GM19035 (cell line): ENCODE results near the gene ANXA9.

Experiments used
- ATAC-seq: cut with Tn5 transposase; IDR thresholded peaks from one replicate; pipeline ENCODE4 v1.9.1; 2021; ENCODE audit not compliant: unreplicated experiment

The ANXA9 gene

DNA sequence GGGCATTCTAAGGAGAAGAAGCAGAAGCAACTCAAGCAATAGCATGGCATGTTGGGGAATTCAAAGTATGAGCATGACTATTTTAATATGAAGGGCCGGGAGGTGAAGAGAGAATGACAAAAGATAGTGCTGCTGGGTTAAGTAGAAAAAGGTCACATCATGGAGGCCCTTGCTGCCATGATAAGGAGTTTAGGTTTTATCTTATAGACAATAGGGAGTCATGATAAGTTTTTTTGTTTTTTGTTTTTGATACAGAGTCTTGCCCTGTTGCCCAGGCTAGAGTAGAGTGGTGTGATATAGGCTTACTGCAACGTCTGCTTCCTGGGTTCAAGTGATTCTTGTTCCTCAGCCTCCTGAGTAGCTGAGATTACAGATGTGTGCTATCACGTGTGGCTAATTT is 57.4 kb downstream of the ANXA9 start:
- no peak for ATAC-seq

DNA sequence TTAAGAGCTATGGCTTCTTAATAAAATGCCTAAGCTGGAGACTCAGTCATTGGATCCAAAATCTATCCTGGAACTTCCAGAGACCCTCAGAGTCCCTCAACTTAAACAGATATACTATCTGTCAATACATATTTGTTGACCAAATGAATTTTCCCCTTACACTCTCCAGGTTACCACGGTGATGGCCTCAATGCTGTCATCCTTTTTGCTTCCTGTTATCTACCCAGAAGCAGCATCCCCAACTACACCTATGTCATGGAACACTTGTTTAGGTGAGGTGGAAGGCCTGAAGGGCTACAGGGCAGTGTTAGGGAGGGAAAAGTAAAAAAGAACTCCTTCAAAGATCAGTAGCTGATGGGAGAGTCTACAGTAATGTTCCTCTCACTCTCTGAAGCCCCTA is 61.1 kb downstream of the ANXA9 start:
- ATAC-seq: no peak
